Sigmoid colon (tissue), 7 donors: Measurements from ENCODE around the gene SYT8. TPM values are rescaled to one million over a fixed set of nuclear protein-coding genes. Genes with fewer than 3 reads are reported as not detected.
A peak's percentile ranks its signal among the peaks of the same experiment; 100 is the strongest.
"Not testable (repeated sequence)": the region's sequence is repeated elsewhere in the genome, so short reads cannot be mapped to it uniquely, and the experiment has no call there.

Source experiments
- DNase-seq: peaks from one replicate; pipeline ENCODE4 v3.0.0-alpha.2; 2019
- H3K27ac ChIP-seq, 4 donors: fragments of 200-600 bp; sonication (generic); one replicate each; pipeline ENCODE4 v1.5.1; 2016 to 2019; ENCODE audit warnings: mild to moderate bottlenecking in 1 of 4
- H3K27me3 ChIP-seq, 3 donors: fragments of 200-600 bp; sonication (generic); one replicate each; pipeline ENCODE4 v1.5.1; 2019; ENCODE audit warnings: mild to moderate bottlenecking in 1 of 3
- H3K36me3 ChIP-seq, 4 donors: fragments of 200-600 bp; sonication (generic); one replicate each; pipeline ENCODE4 v1.5.1; 2016 to 2019
- H3K4me1 ChIP-seq, 4 donors: fragments of 200-600 bp; sonication (generic); one replicate each; pipeline ENCODE4 v1.5.1; 2017 to 2019
- H3K4me3 ChIP-seq, 4 donors: fragments of 200-600 bp; sonication (generic); one replicate each; pipeline ENCODE4 v1.5.1; 2017 to 2019; ENCODE audit warnings: mild to moderate bottlenecking in 2 of 4, moderate library complexity in 1 of 4
- H3K9me3 ChIP-seq, 4 donors: fragments of 200-600 bp in 3 of 4; sonication (generic) in 3 of 4; one replicate each; pipeline versions ENCODE4 v1.5.1 to v1.6.1; 2013 to 2019
- EP300 ChIP-seq, 4 donors: sonication (generic); formaldehyde crosslinking; IDR thresholded peaks; one replicate each; pipeline ENCODE4 v1.6.1; 2017; ENCODE audit warnings: antibody characterized with exemption in 4 of 4
- POLR2A ChIP-seq, 2 donors: fragments of 450-650 bp; IDR thresholded peaks; one replicate each; pipeline ENCODE4 v1.6.1; 2016; ENCODE audit warnings: antibody characterized with exemption in 2 of 2, mild to moderate bottlenecking in 2 of 2, moderate library complexity in 2 of 2
- POLR2AphosphoS5 ChIP-seq, 4 donors: sonication (generic); formaldehyde crosslinking; IDR thresholded peaks; one replicate each; pipeline ENCODE4 v1.6.1; 2017; ENCODE audit warnings: antibody characterized with exemption in 4 of 4
- WGBS, 2 donors: extraction: QIAGEN DNeasy Blood & Tissue Kit; methylation state at CpG; one replicate each; pipeline ENCODE4 v1.1.7; 2013; 5-methylcytosine and 5-hydroxymethylcytosine counted together
- intact Hi-C: fragments of 100-400 bp; cut with DNase I; formaldehyde crosslinking; loops from one replicate; pipeline ENCODE4 v1.15.1; 2023
- polyA plus RNA-seq, 3 donors: library from polyadenylated mRNA; stranded (reverse); fragments of 200-250 nt; gene quantifications; one replicate each; pipeline ENCODE4 v1.2.3, GENCODE V29; 2013
- total RNA-seq, 4 donors: library from RNA; depleted of rRNA; stranded (reverse); fragments of >200 nt; gene quantifications; one replicate each; pipeline ENCODE4 v1.1.0, GENCODE V29; 2016
- TF ChIP-seq, protein P1 (sequence below), 4 experiments: fragments of 450-650 bp in 3 of 4; fragments of 200-600 bp in 1 of 4; IDR thresholded peaks; one replicate each; pipeline ENCODE4 v1.5.1; 2016 to 2019; ENCODE audit warnings: antibody characterized with exemption in 4 of 4, mild to moderate bottlenecking in 3 of 4, moderate library complexity in 2 of 4
- donor health status: healthy with polysubstance abuse.
- donor health status: Bipolar disorder and iron deficiency.
- donor health status: healthy.

Gene SYT8
- total and polyA plus RNA-seq, 7 donors = 1.8 to 5.4 TPM; not detected in 5

DNA sequence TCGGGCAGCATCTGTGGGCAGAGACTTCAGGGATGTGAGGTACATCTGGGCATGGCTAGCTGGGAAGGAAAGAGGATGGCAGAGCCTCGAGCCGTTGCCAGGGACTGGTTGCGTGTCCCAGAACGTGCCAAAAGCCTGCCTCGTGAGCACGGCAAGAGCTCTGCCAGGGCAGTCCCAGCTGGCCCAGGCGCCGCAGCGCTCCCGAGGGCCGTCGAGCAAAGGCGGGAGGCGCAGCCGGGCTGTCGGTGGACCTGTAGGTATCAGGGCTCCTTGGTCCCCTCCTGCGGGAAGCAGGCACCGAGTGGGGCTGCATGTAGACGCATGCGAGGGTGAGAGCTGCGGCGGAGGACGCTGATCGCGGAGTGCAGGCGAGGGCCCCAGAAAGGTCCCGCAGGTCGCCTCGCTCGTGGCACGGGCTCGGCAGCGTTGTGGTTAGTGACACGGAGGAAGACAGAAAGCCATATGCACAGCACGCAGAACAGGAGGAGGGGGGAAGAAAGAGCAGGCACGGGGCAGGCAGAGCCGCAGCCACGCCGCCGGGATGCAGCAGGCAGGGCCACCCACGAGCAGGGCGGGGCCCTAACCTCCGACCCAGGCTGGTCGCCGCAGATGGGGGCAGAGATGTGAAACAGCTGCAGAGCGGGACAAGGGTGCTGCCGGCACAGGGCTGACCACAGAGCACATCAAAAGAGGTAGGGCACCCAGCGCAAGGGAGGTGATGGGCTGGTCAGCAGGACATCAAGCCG, 36.1 kb downstream of the SYT8 start:
- TF ChIP-seq POLR2A (IDR thresholded peaks at IDR 0.05) = no peak
- no peak for TF ChIP-seq POLR2AphosphoS5 (IDR thresholded peaks at IDR 0.05)
- TF ChIP-seq EP300 (IDR thresholded peaks at IDR 0.05) = no peak
- TF ChIP-seq, protein P1, sequence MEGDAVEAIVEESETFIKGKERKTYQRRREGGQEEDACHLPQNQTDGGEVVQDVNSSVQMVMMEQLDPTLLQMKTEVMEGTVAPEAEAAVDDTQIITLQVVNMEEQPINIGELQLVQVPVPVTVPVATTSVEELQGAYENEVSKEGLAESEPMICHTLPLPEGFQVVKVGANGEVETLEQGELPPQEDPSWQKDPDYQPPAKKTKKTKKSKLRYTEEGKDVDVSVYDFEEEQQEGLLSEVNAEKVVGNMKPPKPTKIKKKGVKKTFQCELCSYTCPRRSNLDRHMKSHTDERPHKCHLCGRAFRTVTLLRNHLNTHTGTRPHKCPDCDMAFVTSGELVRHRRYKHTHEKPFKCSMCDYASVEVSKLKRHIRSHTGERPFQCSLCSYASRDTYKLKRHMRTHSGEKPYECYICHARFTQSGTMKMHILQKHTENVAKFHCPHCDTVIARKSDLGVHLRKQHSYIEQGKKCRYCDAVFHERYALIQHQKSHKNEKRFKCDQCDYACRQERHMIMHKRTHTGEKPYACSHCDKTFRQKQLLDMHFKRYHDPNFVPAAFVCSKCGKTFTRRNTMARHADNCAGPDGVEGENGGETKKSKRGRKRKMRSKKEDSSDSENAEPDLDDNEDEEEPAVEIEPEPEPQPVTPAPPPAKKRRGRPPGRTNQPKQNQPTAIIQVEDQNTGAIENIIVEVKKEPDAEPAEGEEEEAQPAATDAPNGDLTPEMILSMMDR (IDR thresholded peaks at IDR 0.05) = no peak
- Histone ChIP-seq H3K9me3 (no peaks in the 10 kb centered on the region), H3K27ac (peak overlapping the region; percentile 34 to 84 (median 40)), H3K4me1 (peaks cover 0 to 32% (median 30%) of the 10 kb centered on the region in 4 donors), H3K27me3 (peaks cover 0 to 37% (median 24%) of the 10 kb centered on the region in 3 donors), H3K36me3 (no peaks in the 10 kb centered on the region), H3K4me3 (peak overlapping the region in 3 of 4 donors; percentile 27 to 30 (median 28))
- 29 to 50% methylated on average over 50 of the region's 50 CpGs for WGBS, 2 donors
- intact Hi-C loops = no loop called here
- peak; percentile 65 for DNase-seq

DNA sequence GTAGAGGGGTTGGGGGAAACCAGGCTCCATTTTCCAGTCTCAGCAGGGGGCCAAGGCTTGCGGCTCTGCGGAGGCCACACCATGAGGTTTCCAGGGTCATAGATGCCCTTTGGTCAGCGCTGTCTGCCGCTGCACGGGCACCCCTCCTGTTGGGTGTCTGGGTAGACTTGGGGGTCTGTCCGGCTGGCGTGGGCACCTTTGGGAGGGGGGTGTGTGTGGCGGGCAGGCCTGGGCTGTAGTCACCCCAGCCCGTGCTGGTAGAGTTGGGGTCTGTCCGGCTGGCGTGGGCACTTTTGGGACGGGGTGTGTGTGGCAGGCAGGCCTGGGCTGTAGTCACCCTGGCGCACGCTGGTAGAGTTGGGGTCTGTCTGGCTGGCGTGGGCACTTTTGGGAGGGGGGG, 36.7 kb downstream of the SYT8 start:
- no peak for DNase-seq
- H3K27ac ChIP-seq = peak overlapping the region; percentile 34 to 84 (median 40)
- H3K27me3 ChIP-seq = peaks cover 0 to 37% (median 29%) of the 10 kb centered on the region in 3 donors
- H3K4me1 ChIP-seq = peaks cover 0 to 32% (median 30%) of the 10 kb centered on the region in 4 donors
- WGBS, 2 donors = 71 to 87% methylated on average over 15 of the region's 15 CpGs
- peak overlapping the region in 3 of 4 donors; percentile 27 to 30 (median 28) for H3K4me3 ChIP-seq
- TF ChIP-seq, protein P1 (IDR thresholded peaks at IDR 0.05) = no peak
- no peak for TF ChIP-seq POLR2AphosphoS5 (IDR thresholded peaks at IDR 0.05)
- intact Hi-C loops = no loop called here
- no peaks in the 10 kb centered on the region for H3K9me3 ChIP-seq
- no peaks in the 10 kb centered on the region for H3K36me3 ChIP-seq

DNA sequence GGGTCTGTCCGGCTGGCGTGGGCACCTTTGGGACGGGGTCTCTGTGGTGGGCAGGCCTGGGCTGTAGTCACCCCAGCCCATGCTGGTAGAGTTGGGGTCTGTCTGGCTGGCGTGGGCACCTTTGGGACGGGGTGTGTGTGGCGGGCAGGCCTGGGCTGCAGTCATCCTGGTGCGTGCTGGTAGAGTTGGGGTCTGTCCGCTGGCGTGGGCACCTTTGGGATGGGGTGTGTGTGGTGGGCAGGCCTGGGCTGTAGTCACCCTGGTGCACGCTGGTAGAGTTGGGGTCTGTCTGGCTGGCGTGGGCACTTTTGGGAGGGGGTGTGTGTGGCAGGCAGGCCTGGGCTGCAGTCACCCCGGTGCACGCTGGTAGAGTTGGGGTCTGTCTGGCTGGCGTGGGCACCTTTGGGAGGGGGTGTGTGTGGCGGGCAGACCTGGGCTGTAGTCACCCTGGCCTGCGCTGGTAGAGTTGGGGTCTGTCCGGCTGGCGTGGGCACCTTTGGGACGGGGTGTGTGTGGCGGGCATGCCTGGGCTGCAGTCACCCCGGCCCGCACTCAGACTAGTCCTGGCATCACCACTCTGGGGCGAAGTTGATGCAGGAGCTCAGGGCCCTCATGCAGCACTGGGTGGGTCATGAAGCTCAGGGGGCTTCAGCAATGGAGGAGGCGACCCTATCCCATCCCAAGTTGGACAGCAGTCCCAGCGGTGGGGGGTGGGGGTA, 37.6 kb downstream of the SYT8 start:
- WGBS, 2 donors = 60 to 84% methylated on average over 25 of the region's 25 CpGs
- H3K4me3 ChIP-seq = peak overlapping the region in 1 of 4 donors; percentile 28
- H3K9me3 ChIP-seq = no peaks in the 10 kb centered on the region
- DNase-seq = peak; percentile 67
- H3K27me3 ChIP-seq = peaks cover 0 to 37% (median 29%) of the 10 kb centered on the region in 3 donors
- H3K4me1 ChIP-seq = peaks cover 0 to 38% (median 37%) of the 10 kb centered on the region in 4 donors
- TF ChIP-seq POLR2A (IDR thresholded peaks at IDR 0.05) = no peak
- intact Hi-C loops = no loop called here
- H3K36me3 ChIP-seq = no peaks in the 10 kb centered on the region
- peak overlapping the region in 3 of 4 donors; percentile 27 to 69 (median 41) for H3K27ac ChIP-seq

DNA sequence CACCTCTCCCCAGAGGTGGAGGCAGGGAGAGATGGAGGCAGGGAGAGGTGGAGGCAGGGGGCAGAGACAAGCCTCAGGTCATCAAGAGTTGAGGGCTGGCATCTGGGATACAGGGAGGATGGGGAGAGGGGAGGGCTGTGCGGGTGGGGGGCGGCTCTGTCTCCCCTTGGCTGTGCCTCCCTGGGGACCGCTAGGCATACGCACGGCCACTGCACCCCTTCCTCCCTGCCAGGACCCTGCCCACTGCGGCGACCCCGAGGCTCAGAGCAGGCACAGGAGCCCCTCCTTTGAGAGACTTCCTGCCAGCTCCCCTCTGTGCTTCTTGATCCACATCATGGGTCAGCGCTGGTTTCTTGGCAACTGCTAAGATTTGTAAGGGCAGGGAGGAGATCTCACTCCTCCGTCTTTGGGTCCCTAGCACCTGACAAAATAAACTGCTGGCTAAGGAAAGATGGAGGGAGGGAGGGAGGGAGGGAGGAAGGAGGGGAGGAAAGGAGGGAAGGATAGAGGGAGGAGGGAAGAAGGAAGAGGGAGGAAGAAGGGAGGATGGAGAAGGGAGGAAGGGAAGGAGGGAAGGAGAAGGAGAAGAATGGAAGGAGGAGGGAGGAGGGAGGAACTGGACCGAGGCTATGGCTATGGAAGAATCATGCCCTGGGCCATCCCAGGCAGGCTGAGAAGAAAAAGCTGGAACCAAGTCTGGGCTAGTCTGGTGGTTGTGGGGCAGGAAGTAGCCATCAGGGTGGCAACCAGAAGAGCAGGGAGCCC, 38.4 kb downstream of the SYT8 start:
- H3K4me1 ChIP-seq = peaks cover 0 to 43% (median 36%) of the 10 kb centered on the region in 4 donors
- no peaks in the 10 kb centered on the region for H3K36me3 ChIP-seq
- DNase-seq = peak; percentile 68
- TF ChIP-seq EP300 (IDR thresholded peaks at IDR 0.05) (no peak), POLR2A (IDR thresholded peaks at IDR 0.05) (no peak), POLR2AphosphoS5 (IDR thresholded peaks at IDR 0.05) (no peak)
- TF ChIP-seq, protein P1 (IDR thresholded peaks at IDR 0.05) = no peak
- no peak overlapping the region for H3K4me3 ChIP-seq
- H3K27ac ChIP-seq = peak overlapping the region in 3 of 4 donors; percentile 27 to 69 (median 41)
- peaks cover 0 to 37% (median 29%) of the 10 kb centered on the region in 3 donors for H3K27me3 ChIP-seq
- H3K9me3 ChIP-seq = no peaks in the 10 kb centered on the region
- WGBS, 2 donors = 41 to 52% methylated on average over 11 of the region's 11 CpGs
- intact Hi-C loops = no loop called here

DNA sequence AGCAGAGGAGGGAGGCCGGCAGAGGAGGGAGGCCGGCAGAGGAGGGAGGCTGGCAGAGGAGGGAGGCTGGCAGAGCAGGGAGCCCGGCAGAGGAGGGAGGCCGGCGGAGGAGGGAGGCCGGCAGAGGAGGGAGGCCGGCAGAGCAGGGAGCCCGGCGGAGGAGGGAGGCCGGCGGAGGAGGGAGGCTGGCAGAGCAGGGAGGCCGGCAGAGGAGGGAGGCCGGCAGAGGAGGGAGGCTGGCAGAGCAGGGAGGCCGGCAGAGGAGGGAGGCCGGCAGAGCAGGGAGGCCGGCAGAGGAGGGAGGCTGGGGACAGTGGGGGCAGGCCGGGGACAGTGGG, 39.0 kb downstream of the SYT8 start:
- H3K9me3 ChIP-seq, intact Hi-C loops, H3K36me3 ChIP-seq, H3K4me3 ChIP-seq: not testable (repeated sequence)
- H3K27me3 ChIP-seq = peaks cover 0 to 37% (median 29%) of the 10 kb centered on the region in 3 donors
- 88 to 89% methylated on average over 17 of the region's 17 CpGs for WGBS, 2 donors
- peaks cover 0 to 43% (median 36%) of the 10 kb centered on the region in 4 donors for H3K4me1 ChIP-seq
- DNase-seq = peak; percentile 18
- H3K27ac ChIP-seq = peak overlapping the region in 2 of 4 donors; percentile 31 to 69

DNA sequence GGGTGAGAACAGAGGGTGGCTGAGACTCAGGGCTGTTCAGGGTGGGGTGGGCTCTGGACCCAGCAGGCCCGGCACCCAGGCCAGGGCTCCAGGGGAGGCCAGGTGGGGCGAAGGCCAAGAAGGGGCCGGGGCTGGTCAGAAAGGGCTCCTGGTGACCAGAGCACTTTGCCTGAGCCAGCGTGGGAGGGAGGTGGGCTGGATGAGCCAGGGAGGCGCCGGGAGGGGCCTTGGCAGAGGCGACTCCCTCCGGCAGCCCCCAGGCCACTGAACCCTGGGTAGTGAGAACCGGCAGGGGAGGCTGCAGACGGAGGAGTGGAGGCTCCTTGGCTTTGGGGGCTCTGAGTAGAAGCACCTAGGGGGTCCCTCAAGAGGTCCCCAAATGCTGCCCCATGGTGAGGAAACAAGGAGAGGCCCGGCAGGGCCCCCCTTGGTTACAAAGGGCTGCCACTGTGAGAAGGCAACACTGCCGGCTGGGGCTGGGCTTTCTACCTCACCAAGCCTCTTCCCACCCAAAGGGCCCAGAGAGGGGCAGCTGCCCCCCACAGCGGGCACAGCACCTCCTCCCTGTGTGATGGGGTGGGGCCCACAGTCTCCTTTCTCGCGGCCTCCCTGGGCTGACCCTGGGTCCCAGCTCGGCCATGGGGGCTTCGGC, 39.8 kb downstream of the SYT8 start:
- DNase-seq = peak; percentile 66
- H3K27ac ChIP-seq = peak overlapping the region; percentile 28 to 78 (median 60)
- H3K4me3 ChIP-seq, H3K9me3 ChIP-seq, H3K36me3 ChIP-seq, intact Hi-C loops: not testable (repeated sequence)
- peaks cover 0 to 32% (median 25%) of the 10 kb centered on the region in 3 donors for H3K27me3 ChIP-seq
- WGBS, 2 donors = 59 to 83% methylated on average over 17 of the region's 17 CpGs
- peaks cover 0 to 43% (median 36%) of the 10 kb centered on the region in 4 donors for H3K4me1 ChIP-seq
